ENCODE results near the gene NRP2.
A peak's percentile ranks its signal among the peaks of the same experiment; 100 is the strongest.

Gene NRP2

DNA sequence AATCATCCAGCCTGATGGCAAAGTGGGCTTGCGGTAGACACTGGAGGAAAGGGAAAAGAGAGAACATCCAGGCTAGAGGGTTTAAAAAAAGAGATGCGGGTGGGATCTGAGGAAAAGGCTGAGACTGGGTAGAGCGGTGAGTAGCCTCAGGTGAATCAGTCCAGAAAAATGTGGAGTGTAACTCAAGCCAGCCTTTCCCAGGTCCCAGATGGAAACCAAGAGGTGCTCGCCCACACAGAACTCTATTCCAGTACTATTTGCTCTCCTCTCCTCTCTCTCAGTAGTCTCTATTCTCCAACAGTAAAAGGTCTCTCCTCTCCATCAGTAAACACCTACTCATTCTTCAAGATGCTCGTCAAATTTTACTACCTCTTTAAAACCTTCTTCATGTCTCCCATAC, 38.3 kb upstream of the NRP2 start:
- TF ChIP-seq, protein P1, sequence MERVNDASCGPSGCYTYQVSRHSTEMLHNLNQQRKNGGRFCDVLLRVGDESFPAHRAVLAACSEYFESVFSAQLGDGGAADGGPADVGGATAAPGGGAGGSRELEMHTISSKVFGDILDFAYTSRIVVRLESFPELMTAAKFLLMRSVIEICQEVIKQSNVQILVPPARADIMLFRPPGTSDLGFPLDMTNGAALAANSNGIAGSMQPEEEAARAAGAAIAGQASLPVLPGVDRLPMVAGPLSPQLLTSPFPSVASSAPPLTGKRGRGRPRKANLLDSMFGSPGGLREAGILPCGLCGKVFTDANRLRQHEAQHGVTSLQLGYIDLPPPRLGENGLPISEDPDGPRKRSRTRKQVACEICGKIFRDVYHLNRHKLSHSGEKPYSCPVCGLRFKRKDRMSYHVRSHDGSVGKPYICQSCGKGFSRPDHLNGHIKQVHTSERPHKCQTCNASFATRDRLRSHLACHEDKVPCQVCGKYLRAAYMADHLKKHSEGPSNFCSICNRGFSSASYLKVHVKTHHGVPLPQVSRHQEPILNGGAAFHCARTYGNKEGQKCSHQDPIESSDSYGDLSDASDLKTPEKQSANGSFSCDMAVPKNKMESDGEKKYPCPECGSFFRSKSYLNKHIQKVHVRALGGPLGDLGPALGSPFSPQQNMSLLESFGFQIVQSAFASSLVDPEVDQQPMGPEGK (CRISPR knock-in tag; IDR thresholded peaks at IDR 0.05; ENCODE audit: borderline replicate concordance): no peak
- peak; percentile 54; the same call in 2 of the 3 replicates for ATAC-seq

GRCh38 chr2:205646680-205647079, 35.6 kb upstream of the NRP2 start:
- no peak for ATAC-seq

DNA sequence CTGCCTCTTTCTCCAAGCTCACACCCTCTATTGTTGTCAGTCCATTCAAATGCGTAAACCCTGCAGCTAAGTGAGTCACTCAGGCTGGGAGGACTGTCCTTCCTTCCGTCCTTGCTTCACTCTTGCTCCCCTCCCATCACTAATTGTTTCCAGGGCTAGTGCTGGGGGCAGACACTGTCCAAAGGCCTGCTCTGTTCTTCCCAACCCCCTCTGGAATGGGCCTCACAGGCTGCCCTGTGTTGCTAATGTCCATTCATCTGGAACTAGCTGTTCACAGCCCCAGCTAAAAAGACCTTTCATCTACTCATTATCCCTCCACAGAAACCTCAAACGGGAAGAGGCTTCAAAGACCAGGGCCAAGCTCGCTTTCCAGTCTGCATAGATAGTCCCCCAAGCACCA, 31.9 kb upstream of the NRP2 start:
- peak; percentile 81 for ATAC-seq
- TF ChIP-seq TOX (CRISPR knock-in tag; IDR thresholded peaks at IDR 0.05; ENCODE audit: borderline replicate concordance): no peak
- no peak for TF ChIP-seq ZFP30 (CRISPR knock-in tag; IDR thresholded peaks at IDR 0.05)
- TF ChIP-seq ARNTL (CRISPR knock-in tag; IDR thresholded peaks at IDR 0.05; ENCODE audit: borderline replicate concordance, low read depth): no peak
- TF ChIP-seq TCF4 (CRISPR knock-in tag; IDR thresholded peaks at IDR 0.05; ENCODE audit: borderline replicate concordance): no peak
- no peak for TF ChIP-seq CSDC2 (CRISPR knock-in tag; IDR thresholded peaks at IDR 0.05)
- no peak for TF ChIP-seq BACH2 (CRISPR knock-in tag; IDR thresholded peaks at IDR 0.05; ENCODE audit: borderline replicate concordance)
- TF ChIP-seq, protein P2, sequence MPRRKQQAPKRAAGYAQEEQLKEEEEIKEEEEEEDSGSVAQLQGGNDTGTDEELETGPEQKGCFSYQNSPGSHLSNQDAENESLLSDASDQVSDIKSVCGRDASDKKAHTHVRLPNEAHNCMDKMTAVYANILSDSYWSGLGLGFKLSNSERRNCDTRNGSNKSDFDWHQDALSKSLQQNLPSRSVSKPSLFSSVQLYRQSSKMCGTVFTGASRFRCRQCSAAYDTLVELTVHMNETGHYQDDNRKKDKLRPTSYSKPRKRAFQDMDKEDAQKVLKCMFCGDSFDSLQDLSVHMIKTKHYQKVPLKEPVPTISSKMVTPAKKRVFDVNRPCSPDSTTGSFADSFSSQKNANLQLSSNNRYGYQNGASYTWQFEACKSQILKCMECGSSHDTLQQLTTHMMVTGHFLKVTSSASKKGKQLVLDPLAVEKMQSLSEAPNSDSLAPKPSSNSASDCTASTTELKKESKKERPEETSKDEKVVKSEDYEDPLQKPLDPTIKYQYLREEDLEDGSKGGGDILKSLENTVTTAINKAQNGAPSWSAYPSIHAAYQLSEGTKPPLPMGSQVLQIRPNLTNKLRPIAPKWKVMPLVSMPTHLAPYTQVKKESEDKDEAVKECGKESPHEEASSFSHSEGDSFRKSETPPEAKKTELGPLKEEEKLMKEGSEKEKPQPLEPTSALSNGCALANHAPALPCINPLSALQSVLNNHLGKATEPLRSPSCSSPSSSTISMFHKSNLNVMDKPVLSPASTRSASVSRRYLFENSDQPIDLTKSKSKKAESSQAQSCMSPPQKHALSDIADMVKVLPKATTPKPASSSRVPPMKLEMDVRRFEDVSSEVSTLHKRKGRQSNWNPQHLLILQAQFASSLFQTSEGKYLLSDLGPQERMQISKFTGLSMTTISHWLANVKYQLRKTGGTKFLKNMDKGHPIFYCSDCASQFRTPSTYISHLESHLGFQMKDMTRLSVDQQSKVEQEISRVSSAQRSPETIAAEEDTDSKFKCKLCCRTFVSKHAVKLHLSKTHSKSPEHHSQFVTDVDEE (CRISPR knock-in tag; IDR thresholded peaks at IDR 0.05): no peak
- no peak for TF ChIP-seq ZNF565 (CRISPR knock-in tag; conservative IDR thresholded peaks at IDR 0.05; ENCODE audit: low read depth)
- no peak for TF ChIP-seq ZNF70 (CRISPR knock-in tag; IDR thresholded peaks at IDR 0.05)
- TF ChIP-seq ESRRG (CRISPR knock-in tag; IDR thresholded peaks at IDR 0.05): no peak
- no peak for TF ChIP-seq ZNF8 (CRISPR knock-in tag; IDR thresholded peaks at IDR 0.05)
- no peak for TF ChIP-seq RARB (CRISPR knock-in tag; IDR thresholded peaks at IDR 0.05)
- TF ChIP-seq PPARA (CRISPR knock-in tag; IDR thresholded peaks at IDR 0.05; ENCODE audit: borderline replicate concordance): no peak
- no peak for TF ChIP-seq ISL1 (CRISPR knock-in tag; IDR thresholded peaks at IDR 0.05)
- TF ChIP-seq, protein P3, sequence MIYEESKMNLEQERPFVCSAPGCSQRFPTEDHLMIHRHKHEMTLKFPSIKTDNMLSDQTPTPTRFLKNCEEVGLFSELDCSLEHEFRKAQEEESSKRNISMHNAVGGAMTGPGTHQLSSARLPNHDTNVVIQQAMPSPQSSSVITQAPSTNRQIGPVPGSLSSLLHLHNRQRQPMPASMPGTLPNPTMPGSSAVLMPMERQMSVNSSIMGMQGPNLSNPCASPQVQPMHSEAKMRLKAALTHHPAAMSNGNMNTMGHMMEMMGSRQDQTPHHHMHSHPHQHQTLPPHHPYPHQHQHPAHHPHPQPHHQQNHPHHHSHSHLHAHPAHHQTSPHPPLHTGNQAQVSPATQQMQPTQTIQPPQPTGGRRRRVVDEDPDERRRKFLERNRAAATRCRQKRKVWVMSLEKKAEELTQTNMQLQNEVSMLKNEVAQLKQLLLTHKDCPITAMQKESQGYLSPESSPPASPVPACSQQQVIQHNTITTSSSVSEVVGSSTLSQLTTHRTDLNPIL (CRISPR knock-in tag; IDR thresholded peaks at IDR 0.05; ENCODE audit: low read depth): no peak
- TF ChIP-seq, protein P1 (CRISPR knock-in tag; IDR thresholded peaks at IDR 0.05; ENCODE audit: borderline replicate concordance): no peak
- TF ChIP-seq POU6F1 (CRISPR knock-in tag; IDR thresholded peaks at IDR 0.05; ENCODE audit: borderline replicate concordance, low read depth): no peak
- TF ChIP-seq ZFP3 (CRISPR knock-in tag; IDR thresholded peaks at IDR 0.05): no peak
- no peak for TF ChIP-seq SNAI2 (CRISPR knock-in tag; IDR thresholded peaks at IDR 0.05)
- no peak for TF ChIP-seq GLIS3 (CRISPR knock-in tag; IDR thresholded peaks at IDR 0.05)

More at GRCh38 chr2:205646680-205647079, 35.6 kb upstream of the NRP2 start:
- TF ChIP-seq ZC3H10 (CRISPR knock-in tag; IDR thresholded peaks at IDR 0.05) (no peak), ESRRG (CRISPR knock-in tag; IDR thresholded peaks at IDR 0.05) (no peak), TCF4 (CRISPR knock-in tag; IDR thresholded peaks at IDR 0.05; ENCODE audit: borderline replicate concordance) (no peak), CSDC2 (CRISPR knock-in tag; IDR thresholded peaks at IDR 0.05) (no peak), ISL1 (CRISPR knock-in tag; IDR thresholded peaks at IDR 0.05) (no peak), ARNTL (CRISPR knock-in tag; IDR thresholded peaks at IDR 0.05; ENCODE audit: borderline replicate concordance, low read depth) (no peak), PPARA (CRISPR knock-in tag; IDR thresholded peaks at IDR 0.05; ENCODE audit: borderline replicate concordance) (no peak), OSR1 (CRISPR knock-in tag; IDR thresholded peaks at IDR 0.05) (no peak)
- TF ChIP-seq, protein P1 (CRISPR knock-in tag; IDR thresholded peaks at IDR 0.05; ENCODE audit: borderline replicate concordance): no peak
